ENCODE data around the gene SRRM3.
"Not testable (repeated sequence)": the region's sequence is repeated elsewhere in the genome, so short reads cannot be mapped to it uniquely, and the experiment has no call there.

Gene SRRM3

DNA sequence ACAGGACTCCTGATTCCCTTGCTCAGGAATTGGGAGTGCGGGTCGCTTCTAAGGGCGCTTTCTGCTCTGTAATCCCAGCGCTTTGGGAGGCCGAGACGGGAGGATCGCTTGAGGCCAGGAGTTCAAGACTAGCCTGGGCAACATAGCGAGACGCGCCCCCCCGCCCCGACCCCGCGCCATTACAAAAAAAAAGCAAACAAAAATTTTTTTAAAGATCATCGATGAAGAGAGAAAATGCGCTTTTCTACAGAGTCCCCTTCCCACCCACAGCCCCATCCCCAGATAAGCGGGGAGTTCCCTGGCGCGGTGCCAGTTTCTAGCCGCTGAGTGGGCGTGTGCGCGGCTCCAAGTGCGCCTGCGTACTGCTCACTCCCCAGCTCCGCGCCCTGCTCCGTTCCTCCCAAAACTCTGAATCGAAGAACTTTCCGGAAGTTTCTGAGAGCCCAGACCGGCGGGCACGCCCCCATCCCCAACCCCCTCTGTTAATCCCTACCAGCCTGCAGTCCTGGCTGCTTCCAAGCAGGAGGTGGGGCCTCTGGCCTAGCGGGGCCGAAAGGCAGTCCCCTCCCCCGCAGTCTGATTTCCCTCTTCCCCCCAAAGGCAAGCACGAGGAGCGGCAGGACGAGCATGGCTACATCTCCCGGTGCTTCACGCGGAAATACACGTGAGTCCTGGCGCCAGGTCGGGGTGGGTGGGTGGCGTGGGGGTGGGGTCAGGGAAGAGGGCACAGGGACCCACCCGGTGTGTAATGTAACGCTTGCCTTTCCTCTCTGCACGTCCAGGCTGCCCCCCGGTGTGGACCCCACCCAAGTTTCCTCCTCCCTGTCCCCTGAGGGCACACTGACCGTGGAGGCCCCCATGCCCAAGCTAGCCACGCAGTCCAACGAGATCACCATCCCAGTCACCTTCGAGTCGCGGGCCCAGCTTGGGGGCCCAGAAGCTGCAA, 101.8 kb downstream of the SRRM3 start (continued):
- TF ChIP-seq ZNF426 (tag by site-specific recombination; IDR thresholded peaks at IDR 0.05), result no peak
- no peak for TF ChIP-seq FEZF1 (tag by site-specific recombination; IDR thresholded peaks at IDR 0.05)
- TF ChIP-seq SP3 (tag by site-specific recombination; IDR thresholded peaks at IDR 0.05), result peak; percentile 29; the same call in 1 of the 2 replicates
- peak; percentile 84 for TF ChIP-seq KLF9 (tag by site-specific recombination; IDR thresholded peaks at IDR 0.05; ENCODE audit: low read depth)
- TF ChIP-seq ZNF184 (tag by site-specific recombination; IDR thresholded peaks at IDR 0.05), result peak; percentile 78; the same call in 1 of the 2 replicates
- TF ChIP-seq, protein P1, sequence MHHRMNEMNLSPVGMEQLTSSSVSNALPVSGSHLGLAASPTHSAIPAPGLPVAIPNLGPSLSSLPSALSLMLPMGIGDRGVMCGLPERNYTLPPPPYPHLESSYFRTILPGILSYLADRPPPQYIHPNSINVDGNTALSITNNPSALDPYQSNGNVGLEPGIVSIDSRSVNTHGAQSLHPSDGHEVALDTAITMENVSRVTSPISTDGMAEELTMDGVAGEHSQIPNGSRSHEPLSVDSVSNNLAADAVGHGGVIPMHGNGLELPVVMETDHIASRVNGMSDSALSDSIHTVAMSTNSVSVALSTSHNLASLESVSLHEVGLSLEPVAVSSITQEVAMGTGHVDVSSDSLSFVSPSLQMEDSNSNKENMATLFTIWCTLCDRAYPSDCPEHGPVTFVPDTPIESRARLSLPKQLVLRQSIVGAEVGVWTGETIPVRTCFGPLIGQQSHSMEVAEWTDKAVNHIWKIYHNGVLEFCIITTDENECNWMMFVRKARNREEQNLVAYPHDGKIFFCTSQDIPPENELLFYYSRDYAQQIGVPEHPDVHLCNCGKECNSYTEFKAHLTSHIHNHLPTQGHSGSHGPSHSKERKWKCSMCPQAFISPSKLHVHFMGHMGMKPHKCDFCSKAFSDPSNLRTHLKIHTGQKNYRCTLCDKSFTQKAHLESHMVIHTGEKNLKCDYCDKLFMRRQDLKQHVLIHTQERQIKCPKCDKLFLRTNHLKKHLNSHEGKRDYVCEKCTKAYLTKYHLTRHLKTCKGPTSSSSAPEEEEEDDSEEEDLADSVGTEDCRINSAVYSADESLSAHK (tag by site-specific recombination; IDR thresholded peaks at IDR 0.05), result peak; percentile 90
- peak; percentile 53 for TF ChIP-seq SP2 (tag by site-specific recombination; IDR thresholded peaks at IDR 0.05)
- peak; percentile 83 for TF ChIP-seq KLF10 (tag by site-specific recombination; IDR thresholded peaks at IDR 0.05)
- peak; percentile 57 for TF ChIP-seq GLIS1 (tag by site-specific recombination; IDR thresholded peaks at IDR 0.05)
- peak; percentile 46; the same call in 1 of the 2 replicates for TF ChIP-seq IKZF3 (tag by site-specific recombination; IDR thresholded peaks at IDR 0.05)
- no peak for TF ChIP-seq ZNF292 (tag by site-specific recombination; IDR thresholded peaks at IDR 0.05; ENCODE audit: borderline replicate concordance, low read depth)
- TF ChIP-seq ZNF610 (tag by site-specific recombination; IDR thresholded peaks at IDR 0.05; ENCODE audit: borderline replicate concordance), result peak; percentile 24; the same call in 1 of the 2 replicates
- TF ChIP-seq ZNF37A (tag by site-specific recombination; IDR thresholded peaks at IDR 0.05), result 0 out of 2 replicates have a peak, but pooled peaks have one; percentile 54
- peak; percentile 60; the same call in 1 of the 2 replicates for TF ChIP-seq ZNF561 (tag by site-specific recombination; IDR thresholded peaks at IDR 0.05; ENCODE audit: borderline replicate concordance)

DNA sequence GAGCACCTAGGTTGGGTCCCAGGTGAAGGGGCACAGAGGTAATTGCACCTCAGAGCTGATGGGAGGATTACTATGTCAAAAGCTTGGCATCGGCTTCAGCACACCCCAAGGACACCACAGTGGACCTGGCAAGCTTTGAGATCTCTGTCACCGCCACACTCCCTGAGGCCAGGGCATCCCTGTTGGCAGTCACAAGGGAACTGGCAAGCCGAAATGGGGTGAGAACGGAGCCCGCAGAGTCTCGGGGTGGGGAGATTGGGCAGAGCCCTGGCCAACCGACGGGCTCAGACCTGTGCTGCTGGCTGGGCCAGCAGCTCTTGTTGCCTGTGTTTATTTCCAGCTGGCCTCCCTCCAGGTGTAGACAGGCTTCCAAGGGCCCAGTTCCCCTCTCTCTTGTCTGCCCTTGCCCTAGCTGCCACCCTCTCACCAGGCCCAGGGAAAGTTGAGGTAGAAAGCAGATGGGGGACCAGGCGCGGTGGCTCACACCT, 103.2 kb downstream of the SRRM3 start:
- no peaks in the 10 kb centered on the region for H3K9me3 ChIP-seq (ENCODE audit: control insufficient read depth, insufficient read depth, low read depth, low read length)
- TF ChIP-seq, protein P2, sequence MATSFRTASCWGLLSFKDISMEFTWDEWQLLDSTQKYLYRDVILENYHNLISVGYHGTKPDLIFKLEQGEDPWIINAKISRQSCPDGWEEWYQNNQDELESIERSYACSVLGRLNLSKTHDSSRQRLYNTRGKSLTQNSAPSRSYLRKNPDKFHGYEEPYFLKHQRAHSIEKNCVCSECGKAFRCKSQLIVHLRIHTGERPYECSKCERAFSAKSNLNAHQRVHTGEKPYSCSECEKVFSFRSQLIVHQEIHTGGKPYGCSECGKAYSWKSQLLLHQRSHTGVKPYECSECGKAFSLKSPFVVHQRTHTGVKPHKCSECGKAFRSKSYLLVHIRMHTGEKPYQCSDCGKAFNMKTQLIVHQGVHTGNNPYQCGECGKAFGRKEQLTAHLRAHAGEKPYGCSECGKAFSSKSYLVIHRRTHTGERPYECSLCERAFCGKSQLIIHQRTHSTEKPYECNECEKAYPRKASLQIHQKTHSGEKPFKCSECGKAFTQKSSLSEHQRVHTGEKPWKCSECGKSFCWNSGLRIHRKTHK (tag by site-specific recombination; IDR thresholded peaks at IDR 0.05), result no peak
- TF ChIP-seq ZNF133 (tag by site-specific recombination; IDR thresholded peaks at IDR 0.05) (no peak), ZNF366 (tag by site-specific recombination; conservative IDR thresholded peaks at IDR 0.05) (no peak), ZNF629 (tag by site-specific recombination; IDR thresholded peaks at IDR 0.05) (no peak), ZNF423 (tag by site-specific recombination; IDR thresholded peaks at IDR 0.05) (no peak), ZNF341 (tag by site-specific recombination; IDR thresholded peaks at IDR 0.05; ENCODE audit: low read depth) (no peak)
- TF ChIP-seq, protein P3, sequence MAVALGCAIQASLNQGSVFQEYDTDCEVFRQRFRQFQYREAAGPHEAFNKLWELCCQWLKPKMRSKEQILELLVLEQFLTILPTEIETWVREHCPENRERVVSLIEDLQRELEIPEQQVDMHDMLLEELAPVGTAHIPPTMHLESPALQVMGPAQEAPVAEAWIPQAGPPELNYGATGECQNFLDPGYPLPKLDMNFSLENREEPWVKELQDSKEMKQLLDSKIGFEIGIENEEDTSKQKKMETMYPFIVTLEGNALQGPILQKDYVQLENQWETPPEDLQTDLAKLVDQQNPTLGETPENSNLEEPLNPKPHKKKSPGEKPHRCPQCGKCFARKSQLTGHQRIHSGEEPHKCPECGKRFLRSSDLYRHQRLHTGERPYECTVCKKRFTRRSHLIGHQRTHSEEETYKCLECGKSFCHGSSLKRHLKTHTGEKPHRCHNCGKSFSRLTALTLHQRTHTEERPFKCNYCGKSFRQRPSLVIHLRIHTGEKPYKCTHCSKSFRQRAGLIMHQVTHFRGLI (tag by site-specific recombination; IDR thresholded peaks at IDR 0.05), result peak; percentile 49; the same call in 1 of the 2 replicates
- no peak overlapping the region for H3K27ac ChIP-seq (ENCODE audit: extremely low read depth, low read depth, low read length)
- no peak overlapping the region for H3K4me3 ChIP-seq (ENCODE audit: low read depth, low read length)
- H3K36me3 ChIP-seq (ENCODE audit: control insufficient read depth in 2 of 2, insufficient read depth in 1 of 2, low read length in 2 of 2), result no peaks in the 10 kb centered on the region
- H3K4me1 ChIP-seq (ENCODE audit: control insufficient read depth, insufficient read depth, low read length), result peaks cover 2% of the 10 kb centered on the region; the same call in 1 of the 2 replicates
- ChIA-PET POLR2A (interaction anchor here (0.5 kb wide), 1 partner anchor 45 kb away, joined by 4 read pairs; no protein-coding TSS in a partner anchor), CTCF (interaction anchor here (0.7 to 7.2 kb wide), 3 partner anchors 9 to 60 kb away, joined by 3 to 48 read pairs (median 6); no protein-coding TSS in a partner anchor)

DNA sequence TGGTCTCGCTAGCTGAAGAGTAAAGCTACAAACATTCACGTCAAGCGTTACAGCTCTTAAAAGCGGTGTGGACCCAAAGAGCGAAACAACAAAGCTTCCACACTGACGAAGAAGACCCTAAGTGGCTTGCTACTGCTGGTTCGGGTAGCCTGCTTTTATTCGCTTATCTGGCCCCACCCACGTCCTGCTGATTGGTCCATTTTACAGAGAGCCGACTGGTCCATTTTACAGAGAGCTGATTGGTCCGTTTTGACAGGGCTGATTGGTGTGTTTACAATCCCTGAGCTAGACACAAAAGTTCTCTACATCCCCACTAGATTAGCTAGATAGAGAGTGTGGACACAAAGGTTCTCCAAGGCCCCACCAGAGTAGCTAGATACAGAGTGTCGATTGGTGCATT, 107.2 kb downstream of the SRRM3 start:
- not testable (repeated sequence) for H3K9me3 ChIP-seq (ENCODE audit: control insufficient read depth, insufficient read depth, low read depth, low read length); H3K36me3 ChIP-seq (ENCODE audit: control insufficient read depth in 2 of 2, insufficient read depth in 1 of 2, low read length in 2 of 2); H3K4me3 ChIP-seq (ENCODE audit: low read depth, low read length); H3K27ac ChIP-seq (ENCODE audit: extremely low read depth, low read depth, low read length); H3K4me1 ChIP-seq (ENCODE audit: control insufficient read depth, insufficient read depth, low read length)
- ChIA-PET CTCF (interaction anchor here (0.5 to 7.2 kb wide), 4 partner anchors 17 to 142 kb away, joined by 3 to 48 read pairs (median 14); no protein-coding TSS in a partner anchor), POLR2A (interaction anchor here (0.6 to 2.1 kb wide), 3 partner anchors 9 to 392 kb away, joined by 3 to 7 read pairs (median 3); no protein-coding TSS in a partner anchor)

DNA sequence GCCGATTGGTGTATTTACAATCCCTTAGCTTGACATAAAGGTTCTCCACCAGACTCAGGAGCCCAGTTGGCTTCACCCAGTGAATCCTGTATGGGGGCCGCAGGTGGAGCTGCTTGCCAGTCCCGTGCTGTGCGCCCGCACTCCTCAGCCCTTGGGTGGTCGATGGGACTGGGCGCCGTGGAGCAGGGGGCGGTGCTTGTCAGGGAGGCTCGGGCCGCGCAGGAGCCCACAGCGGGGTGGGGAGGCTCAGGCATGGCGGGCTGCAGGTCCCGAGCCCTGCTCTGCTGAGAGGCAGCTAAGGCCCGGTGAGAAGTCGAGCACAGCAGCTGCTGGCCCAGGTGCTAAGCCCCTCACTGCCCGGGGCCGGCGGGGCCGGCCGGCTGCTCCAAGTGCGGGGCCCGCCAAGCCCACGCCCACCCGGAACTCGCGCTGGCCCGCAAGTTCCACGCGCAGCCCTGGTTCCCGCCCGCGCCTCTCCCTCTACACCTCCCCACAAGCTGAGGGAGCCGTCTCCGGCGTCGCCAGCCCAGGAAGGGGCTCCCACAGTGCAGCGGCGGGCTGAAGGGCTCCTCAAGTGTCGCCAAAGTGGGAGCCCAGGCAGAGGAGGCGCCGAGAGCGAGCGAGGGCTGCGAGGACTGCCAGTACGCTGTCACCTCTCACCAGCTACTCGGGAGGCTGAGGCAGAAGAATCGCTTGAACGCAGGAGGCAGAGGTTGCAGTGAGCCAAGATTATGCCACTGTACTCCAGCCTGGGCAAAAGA, 107.8 kb downstream of the SRRM3 start:
- H3K4me1 ChIP-seq (ENCODE audit: control insufficient read depth, insufficient read depth, low read length); H3K4me3 ChIP-seq (ENCODE audit: low read depth, low read length); H3K27ac ChIP-seq (ENCODE audit: extremely low read depth, low read depth, low read length); H3K36me3 ChIP-seq (ENCODE audit: control insufficient read depth in 2 of 2, insufficient read depth in 1 of 2, low read length in 2 of 2); H3K9me3 ChIP-seq (ENCODE audit: control insufficient read depth, insufficient read depth, low read depth, low read length): not testable (repeated sequence)
- ChIA-PET POLR2A (interaction anchor here (0.6 to 2.1 kb wide), 3 partner anchors 9 to 46 kb away, joined by 3 to 7 read pairs (median 7); no protein-coding TSS in a partner anchor), CTCF (interaction anchor here (1.2 to 7.2 kb wide), 3 partner anchors 17 to 143 kb away, joined by 3 to 48 read pairs (median 24); no protein-coding TSS in a partner anchor)

All from HEK293 (cell line).